SIG-M5 treated with dmso at 0.1 percent for 504 hours (cell line): ENCODE data around the gene LRRTM4.
"Not testable (repeated sequence)": the region's sequence is repeated elsewhere in the genome, so short reads cannot be mapped to it uniquely, and the experiment has no call there.

Source experiments
- DNase-seq: peaks from one replicate; lab custom pipeline; 2025; ENCODE audit not compliant: unreplicated experiment; lab: John Stamatoyannopoulos, UW

The LRRTM4 gene

DNA sequence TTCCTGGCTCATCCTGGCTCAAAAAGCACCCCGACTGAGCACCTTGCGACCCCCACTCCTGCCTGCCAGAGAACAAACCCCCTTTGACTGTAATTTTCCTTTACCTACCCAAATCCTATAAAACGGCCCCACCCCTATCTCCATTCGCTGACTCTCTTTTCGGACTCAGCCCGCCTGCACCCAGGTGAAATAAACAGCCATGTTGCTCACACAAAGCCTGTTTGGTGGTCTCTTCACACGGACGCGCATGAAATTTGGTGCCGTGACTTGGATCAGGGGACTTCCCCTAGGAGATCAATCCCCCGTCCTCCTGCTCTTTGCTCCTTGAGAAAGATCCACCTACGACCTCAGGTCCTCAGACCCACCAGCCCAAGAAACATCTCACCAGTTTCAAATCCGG is 433.8 kb downstream of the LRRTM4 start:
- DNase-seq: not testable (repeated sequence)

DNA sequence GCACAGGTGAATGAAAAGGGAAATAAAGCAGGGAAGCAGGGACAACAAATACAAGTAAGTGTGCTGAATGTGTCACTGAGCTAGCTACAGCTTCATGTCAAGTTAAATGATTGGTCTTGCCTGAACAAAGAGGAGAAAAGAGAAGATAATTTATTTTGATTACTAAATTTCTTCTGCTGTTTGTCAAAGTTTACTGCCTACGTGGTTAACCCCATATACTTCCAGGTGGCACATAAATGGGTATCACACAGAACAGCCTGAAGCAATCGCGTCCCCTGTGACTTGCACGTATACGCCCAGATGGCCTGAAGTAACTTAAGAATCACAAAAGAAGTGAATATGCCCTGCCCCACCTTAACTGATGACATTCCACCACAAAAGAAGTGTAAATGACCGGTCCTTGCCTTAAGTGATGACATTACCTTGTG is 434.2 kb downstream of the LRRTM4 start:
- no peak for DNase-seq

DNA sequence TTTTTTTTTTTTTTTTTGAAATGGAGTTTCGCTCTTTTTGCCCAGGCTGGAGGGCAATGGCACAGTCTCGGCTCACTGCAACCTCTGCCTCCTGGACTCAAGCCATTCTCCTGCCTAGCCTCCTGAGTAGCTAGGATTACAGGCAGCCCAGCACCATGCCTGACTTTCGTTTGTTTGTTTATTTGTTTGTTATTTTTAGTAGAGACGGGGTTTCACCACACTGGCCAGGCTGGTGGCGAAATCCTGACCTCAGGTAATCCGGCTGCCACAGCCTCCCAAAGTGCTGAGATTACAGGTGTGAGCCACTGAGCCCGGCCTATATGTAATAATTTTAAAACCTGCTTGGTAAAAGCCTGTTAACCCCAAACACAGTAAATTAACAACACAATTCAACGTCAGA is 435.7 kb downstream of the LRRTM4 start:
- DNase-seq: no peak

DNA sequence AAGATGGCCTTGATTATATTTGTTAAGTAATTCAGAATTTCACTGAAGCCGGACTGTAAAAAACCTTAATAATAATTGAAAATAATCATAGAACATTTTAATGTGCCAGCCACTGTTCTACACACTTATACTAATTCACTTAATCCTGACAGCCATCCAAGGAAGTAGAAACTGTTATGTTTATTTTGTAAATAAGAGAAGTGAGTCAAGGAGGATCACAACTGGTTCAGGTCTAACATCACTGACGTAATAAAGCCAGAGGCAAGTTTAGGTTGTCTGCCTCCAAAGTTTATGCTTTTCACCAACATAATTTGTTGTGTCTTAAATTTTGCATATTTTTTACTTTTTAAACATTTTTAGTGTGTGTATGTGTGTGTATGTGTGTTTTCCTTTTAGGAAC is 436.1 kb downstream of the LRRTM4 start:
- no peak for DNase-seq

DNA sequence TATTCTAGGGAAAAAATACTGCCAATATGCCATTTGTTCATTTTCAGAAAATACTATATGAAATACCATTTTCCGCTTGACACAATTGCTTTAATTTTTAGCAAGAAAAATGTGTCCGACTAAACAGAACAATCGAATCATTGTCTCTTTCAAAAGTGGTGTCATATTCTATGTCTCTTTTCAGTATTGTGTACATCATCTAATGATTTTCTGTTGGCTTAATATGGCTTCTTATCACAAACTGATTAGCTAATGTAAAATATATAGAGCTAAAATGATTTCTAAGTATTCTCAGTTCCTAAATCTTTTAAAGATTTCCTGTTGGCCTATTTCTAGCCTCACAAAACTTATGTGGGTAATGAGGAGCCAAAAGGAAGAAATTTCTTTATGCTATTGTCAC is 436.6 kb downstream of the LRRTM4 start:
- no peak for DNase-seq

DNA sequence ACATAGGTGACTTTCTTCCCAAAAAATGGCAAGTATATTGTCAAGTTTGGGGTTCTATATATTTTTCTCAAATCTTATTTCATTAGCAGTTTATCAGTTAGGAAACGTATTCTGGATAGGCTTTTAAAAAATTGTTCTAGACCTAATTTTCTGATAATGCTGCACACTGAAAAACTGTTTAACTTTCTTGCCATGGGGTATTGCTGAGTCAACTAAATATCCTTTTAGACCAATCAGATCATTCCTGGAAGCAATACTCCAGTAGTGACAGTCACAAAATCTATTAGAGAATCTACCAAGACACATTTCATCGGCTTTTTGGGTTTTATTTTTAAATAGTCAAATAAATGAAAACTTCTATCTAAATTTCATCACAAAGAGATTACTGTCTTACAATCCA is 440.6 kb downstream of the LRRTM4 start:
- DNase-seq: no peak

DNA sequence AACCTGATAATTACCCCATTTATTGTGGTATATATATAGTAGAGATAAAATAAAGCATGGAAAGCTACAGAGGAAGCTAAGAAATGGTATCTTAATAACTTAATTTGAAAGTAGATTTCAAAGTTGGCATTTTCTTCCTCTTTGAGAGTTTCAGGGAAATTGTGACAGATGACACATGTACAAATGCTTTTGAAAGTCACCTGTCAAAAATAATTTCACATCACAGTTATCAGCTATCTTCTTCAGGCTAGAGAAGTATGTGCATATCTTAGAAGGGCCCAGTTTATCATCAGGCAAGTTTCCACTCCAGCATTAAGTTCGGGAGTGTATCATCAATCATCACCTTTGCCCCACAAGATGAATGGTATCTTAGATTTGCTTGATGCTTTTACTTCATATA is 457.9 kb downstream of the LRRTM4 start:
- no peak for DNase-seq

DNA sequence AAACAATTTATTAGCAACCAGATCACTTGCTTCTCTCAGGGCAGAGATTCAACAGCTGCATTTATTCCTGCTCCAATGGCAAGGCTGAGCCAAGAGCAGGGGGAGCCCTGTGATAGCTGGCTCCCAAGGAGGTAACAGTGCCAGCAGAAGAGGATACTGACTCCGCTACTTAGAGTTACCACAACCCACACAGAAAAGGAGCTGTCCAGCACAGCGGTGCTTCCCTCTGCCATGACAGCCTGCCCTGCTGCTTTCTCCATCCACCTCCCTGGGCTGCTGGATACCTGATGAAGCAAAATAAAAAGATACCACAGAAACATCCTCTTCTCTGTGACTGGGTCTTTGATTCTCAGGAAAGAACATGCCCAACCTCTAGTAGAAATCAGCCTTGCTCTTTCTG is 467.2 kb downstream of the LRRTM4 start:
- no peak for DNase-seq

DNA sequence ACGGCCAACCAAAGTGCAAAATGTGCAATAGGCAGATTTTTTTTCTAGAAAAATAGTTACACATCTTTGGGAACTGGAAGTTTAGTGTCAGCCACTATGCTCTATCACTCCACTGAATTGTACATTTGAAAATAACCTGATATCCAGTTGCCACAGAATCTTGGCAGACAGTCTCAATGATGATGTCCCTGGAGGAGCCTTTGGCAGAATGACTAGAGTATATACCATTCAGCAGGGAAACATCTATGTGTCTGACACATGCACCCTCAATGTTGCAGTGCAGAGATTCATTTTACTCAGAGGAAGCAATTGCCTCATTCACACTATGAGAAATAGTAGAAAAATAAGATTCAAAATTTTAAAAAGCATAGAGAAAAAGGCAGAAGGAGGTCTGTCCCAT is 475.8 kb downstream of the LRRTM4 start:
- DNase-seq: no peak

DNA sequence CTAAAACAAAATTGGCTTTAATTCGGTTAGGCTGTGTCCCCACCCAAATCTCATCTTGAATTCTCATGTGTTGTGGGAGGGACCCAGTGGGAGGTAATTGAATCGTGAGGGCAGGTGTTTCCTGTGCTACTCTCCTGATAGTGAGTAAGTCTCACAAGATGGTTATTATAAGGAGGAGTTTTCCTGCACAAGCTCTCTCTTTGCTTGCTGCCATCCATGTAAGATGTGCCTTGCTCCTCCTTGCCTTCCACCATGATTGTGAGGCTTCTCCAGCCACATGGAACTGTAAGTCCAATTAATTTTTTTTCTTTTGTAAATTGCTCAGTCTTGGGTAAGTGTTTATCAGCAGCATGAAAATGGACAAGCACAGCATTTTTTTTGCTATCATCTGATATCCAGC is 476.7 kb downstream of the LRRTM4 start:
- DNase-seq: not testable (repeated sequence)

DNA sequence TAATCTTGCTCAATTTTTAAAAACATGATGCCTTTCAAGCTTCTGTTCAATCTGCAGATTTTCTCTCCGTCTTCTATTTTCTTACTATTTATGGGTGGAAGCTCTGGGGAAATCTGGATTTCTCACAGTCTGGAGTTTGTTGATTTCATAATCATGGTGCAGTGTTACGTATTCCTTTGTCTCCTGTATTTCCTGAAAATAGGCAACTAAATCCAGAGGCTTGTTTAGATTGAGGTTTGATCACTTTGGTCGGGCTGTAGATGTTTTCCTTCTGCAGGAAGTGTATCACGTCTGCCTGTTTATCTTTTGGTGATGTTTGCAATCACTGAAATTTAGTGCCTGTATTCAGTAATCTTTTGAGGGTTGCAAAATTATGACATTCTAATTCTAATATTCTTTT is 487.7 kb downstream of the LRRTM4 start:
- no peak for DNase-seq

DNA sequence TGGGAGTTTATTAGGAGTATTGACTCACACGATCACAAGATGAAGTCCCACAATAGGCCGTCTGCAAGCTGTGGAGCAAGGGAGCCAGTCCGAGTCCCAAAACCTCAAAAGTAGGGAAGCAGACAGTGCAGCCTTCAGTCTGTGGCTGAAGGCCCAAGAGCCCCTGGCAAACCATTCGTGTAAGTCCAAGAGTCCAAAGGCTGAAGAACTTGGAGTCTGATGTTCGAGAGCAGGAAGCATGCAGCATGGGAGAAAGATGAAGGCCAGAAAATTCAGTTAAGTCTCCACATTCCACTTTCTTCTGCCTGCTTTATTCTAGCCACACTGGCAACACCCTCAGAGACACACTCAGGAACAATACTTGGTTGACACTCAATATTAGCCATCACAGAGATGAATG is 492.9 kb downstream of the LRRTM4 start:
- DNase-seq: not testable (repeated sequence)

DNA sequence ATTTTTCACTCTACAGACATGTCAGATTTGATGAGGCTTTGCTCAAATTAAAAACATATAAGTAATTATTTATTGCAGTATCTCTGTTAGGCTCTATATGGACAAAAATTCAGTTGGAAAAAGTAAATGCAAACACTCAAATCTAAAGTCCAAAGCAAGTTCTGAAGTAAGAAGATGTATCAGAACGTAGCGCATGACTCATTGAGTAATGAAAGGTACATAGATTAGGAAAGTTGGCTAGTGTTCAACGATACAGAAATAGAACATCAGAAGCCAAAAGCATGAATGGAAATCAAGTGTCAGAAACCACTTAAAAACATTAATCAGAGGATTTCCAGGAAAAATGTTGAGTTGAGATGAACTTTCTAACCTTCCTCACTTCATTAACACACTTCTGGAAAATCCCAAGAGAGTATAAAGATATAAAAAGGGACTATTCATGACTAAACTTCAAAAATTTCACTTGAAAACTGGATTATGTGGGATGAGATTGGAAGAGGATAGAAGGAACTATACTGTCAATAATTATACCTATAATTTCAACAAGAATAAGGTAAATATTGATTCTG is 494.1 kb downstream of the LRRTM4 start:
- DNase-seq: no peak

DNA sequence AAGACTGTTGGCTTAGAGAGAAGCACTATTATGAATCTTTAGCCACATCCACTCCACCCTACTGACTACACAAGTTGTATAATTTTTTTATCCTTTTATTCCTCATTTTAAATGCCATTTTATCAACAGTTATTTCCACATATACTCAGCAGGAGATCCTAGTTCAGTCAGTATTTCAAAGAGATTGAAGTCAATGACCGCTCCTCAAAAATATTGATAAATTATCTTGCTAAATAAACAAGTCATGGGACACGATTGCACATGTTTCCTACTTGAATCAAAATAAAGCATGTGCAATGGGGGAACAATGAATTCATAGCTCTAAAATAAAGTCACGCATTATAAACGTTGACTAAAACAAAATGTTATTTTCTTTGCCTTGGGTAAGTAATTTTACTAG is 496.5 kb downstream of the LRRTM4 start:
- no peak for DNase-seq

DNA sequence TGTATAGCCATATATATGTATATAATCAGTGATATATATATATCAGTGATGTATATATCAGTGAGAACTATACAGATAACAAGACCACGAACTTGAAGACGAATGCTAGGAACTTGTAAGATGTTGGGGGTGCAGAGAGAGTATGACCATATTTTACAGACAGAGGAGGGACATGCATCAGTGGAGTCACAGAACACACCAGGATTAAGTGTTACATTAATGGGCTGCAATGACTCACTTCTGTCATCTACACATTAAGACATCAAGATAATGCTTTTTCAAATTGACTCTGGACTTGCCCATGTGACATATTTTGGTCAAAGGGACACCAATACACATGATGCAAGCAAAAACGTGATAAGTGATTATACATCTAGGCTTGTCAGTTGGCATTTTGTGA is 501.0 kb downstream of the LRRTM4 start:
- DNase-seq: no peak

DNA sequence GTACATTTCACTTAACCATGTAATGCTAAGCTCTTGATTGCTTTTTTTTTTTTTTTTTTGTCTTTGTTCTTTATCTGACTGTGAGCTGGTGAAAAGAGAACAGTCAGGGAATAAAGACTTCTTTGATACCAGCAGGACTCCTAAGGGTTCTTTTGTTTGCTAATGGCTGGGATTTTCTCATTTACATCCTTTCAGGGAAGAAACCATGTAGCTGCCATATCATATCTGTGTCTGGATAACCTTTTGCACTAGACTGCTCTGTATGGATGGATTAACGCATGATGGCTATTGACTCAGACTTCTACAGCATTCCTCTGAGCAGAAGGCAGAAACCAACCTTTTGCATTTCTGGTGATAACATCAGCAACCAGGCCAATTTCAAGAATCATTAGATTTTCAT is 504.0 kb downstream of the LRRTM4 start:
- DNase-seq: no peak

DNA sequence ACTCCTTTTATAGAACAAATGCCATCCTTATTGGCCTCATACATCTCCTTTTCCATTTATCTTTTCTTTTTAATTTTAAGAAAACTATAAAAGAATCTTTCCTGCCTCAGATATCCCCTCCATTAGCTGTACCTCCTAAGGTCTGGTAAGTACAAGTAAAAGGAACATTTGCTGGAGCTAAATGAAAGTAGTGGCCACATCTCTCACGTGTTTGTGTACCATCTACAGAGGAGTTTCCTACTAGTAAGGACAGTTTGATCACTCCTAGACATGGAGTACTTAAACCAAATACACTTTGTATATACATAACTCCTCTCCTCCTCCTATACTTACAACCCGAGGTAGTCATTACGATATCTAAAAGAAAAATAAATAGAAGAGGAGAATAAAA is 504.8 kb downstream of the LRRTM4 start:
- no peak for DNase-seq

DNA sequence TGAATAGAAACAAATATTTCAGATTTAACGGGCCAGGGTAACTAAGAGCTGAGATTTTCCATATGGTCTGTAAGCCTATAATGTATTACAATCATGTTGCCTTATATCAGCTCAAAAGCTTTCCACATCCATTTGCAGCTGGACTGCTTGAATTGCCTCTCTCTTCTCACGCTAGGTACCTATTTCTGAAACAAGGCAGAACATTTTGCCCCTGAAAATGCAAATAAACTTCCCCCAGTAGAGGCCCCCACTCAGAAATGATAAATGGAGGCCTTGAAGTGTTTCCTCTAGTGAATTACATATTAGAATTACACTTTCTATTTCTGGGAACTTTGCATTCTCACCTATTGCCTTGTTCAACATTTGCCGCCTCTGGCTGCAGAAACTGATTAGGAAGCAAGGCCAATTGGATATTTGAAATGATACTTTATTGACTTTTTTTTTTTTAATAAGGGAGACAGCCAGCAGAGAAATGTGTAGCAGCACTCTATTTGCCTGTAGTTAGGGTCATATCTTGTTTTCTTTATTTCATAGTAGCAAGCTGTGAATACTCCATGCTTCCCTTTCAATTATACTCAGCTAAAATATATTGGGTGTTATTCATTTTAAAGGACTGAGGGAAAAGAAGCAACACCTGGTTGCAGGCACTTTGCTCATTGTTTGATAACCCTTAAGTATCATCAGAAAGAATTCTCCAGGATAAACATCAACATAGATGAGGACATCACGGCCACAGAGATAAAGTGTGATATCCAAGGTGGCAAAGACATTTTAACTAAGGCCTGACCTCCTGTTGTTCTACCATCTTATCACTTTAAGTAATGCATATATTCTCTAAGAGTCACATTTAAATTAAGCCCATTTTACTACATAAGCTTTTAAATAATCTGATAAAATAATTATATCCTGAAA is 505.5 kb downstream of the LRRTM4 start:
- DNase-seq: no peak

DNA sequence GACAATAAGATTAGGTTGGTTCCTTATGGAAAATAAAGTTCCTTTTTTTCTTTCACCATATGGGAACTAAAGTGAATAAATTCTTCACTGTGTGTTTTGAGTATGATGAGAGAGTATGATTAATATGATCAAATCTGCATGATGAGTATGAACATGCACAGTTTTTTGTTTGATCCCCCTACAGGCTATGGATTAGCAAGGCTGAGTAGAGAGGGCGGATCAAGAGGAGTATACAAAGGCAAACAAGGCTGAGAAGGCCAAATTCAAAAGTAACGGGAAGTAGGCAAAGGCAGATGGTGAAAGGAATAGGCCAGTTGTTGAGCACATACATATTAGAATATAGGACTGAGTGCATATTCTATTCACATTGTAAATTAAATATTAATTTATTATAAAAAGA is 508.2 kb downstream of the LRRTM4 start:
- no peak for DNase-seq

DNA sequence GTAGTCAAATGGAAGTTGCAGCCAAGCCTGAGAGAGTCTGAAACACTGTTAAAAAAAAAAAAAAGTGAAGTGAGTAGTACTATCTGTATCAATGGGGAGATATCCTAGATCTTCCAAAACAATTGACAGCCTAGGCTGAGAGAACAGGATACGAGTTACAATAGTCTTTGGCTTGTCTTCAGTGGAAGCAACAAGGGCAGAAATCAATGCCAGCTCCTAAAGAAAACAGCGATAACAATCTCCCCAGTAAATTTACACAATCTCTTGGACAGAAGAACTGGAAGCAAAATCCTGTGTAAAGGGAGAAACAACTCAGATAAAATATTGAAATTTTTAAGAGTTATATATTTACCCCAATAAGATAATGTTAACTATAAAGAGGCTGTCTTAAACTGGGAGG is 508.7 kb downstream of the LRRTM4 start:
- no peak for DNase-seq

DNA sequence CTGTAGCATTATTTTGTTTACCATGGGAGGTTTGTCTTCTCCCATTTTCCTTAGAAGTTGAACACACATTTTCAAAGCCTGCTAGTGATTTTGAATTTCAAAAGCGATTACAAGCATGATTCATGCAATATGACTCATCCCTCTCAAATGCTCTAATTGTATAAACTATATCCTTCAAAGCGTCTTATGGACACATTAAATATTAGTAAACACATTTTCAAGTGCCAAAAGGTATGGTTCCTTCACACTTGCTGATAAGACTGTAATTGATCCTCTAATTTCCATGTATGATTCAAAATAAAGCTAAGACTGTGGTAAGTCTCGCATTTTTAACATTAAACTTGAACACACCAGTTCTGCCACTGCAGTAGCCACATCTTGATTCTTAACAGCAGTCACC is 512.9 kb downstream of the LRRTM4 start:
- no peak for DNase-seq

DNA sequence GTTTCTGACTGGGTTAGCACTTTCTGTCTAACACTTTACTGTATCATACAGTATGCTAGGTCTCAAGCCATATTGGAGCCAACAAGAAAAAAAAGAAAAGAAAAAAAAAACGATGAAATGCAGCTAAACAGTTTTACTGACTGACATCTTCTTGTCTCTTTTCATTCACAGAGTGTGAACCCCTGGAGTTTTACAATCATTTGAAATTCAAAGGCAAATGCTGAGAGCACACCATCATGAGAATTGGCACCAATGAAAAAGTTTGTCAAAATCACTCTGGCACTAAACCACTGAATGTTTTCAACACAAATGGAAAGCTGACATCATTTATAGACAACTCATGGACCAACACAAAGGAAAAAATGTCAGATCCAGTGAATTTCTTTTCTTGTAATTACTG is 513.3 kb downstream of the LRRTM4 start:
- DNase-seq: no peak

DNA sequence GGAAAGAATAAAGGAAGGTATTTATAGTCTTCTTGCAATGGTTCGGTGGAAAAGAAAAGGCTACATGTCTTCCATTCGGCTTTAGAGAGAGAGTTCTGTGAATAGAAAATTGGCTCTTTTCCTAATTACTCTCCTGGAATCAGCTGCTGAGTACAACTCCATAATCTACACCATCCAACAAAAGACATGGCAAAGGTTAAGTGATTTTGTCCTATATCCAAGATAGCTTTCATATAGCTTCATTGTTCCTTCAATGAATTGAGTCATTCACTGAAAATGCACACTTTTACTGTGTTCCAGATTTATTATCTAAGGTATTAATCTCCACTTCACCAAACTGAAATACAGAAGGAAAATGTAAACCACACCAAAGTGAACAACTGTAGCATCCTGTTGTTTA is 514.5 kb downstream of the LRRTM4 start:
- DNase-seq: no peak
